ENCODE measurements around the gene CEACAM19. TPM values are rescaled to one million over a fixed set of nuclear protein-coding genes. Genes with fewer than 3 reads are reported as not detected.
"Not testable (repeated sequence)": the region's sequence is repeated elsewhere in the genome, so short reads cannot be mapped to it uniquely, and the experiment has no call there.

The CEACAM19 gene
- total RNA-seq, 1 experiment from 2014 or later = 13.2 TPM

DNA sequence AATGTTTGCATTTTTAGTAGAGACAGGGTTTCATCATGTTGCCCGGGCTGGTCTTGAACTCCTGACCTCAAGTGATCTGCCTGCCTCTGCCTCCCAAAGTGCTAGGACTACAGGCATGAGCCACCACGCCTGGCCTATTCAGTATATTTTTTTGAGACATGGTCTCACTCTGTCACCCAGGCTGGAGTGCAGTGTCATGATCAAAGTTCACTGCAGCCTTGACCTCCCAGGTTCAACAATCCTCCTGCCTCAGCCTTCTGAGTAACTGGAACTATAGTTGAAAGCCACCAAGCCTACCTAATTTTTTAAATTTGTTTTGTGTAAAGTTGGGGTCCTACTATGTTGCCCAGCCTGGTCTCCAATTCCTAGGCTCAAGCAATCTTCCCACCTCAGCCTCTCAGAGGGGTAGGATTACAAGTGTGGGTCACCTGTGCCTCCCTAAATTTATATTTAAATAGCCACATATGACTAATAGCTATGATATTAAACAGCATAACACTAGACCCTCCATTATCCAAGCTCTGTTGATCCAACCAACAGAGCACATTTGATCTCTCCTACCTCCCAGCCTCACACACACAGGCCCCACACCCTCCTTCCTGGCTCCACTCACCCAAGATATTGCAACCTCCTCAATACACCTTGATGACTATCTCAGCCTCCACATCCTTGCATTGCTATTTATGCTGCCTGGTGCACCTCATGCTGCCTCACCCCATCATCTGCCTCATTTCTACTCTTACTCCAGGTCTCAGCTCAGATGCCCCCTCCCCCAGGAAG is 2.1 kb upstream of the CEACAM19 start:
- no peaks in the 10 kb centered on the region for H3K27me3 Mint-ChIP-seq (ENCODE audit: insufficient read depth, unreplicated experiment)
- no peak overlapping the region for H3K27ac Mint-ChIP-seq (ENCODE audit: low read depth, unreplicated experiment)
- H3K4me3 Mint-ChIP-seq (ENCODE audit: unreplicated experiment) = no peak overlapping the region
- BruUV-seq (replicated peaks) = no TSS peak
- intact Hi-C loops (cut with micrococcal nuclease) = no loop called here
- ChIA-PET POLR2A (interaction anchor here (1.0 kb wide), 1 partner anchor 92 kb away, joined by 3 read pairs; no protein-coding TSS in a partner anchor), CTCF (interaction anchor here (0.6 to 1.0 kb wide), 2 partner anchors 19 to 83 kb away, joined by 3 read pairs; no protein-coding TSS in a partner anchor)
- peaks cover 6% of the 10 kb centered on the region for H3K36me3 Mint-ChIP-seq (ENCODE audit: insufficient read depth, unreplicated experiment)
- TF ChIP-seq, protein P1, sequence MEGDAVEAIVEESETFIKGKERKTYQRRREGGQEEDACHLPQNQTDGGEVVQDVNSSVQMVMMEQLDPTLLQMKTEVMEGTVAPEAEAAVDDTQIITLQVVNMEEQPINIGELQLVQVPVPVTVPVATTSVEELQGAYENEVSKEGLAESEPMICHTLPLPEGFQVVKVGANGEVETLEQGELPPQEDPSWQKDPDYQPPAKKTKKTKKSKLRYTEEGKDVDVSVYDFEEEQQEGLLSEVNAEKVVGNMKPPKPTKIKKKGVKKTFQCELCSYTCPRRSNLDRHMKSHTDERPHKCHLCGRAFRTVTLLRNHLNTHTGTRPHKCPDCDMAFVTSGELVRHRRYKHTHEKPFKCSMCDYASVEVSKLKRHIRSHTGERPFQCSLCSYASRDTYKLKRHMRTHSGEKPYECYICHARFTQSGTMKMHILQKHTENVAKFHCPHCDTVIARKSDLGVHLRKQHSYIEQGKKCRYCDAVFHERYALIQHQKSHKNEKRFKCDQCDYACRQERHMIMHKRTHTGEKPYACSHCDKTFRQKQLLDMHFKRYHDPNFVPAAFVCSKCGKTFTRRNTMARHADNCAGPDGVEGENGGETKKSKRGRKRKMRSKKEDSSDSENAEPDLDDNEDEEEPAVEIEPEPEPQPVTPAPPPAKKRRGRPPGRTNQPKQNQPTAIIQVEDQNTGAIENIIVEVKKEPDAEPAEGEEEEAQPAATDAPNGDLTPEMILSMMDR (IDR thresholded peaks at IDR 0.05; ENCODE audit: unreplicated experiment) = no peak
- H3K9me3 Mint-ChIP-seq (ENCODE audit: unreplicated experiment) = no peaks in the 10 kb centered on the region
- no peak for DNase-seq (ENCODE audit: unreplicated experiment)
- H3K4me1 Mint-ChIP-seq (ENCODE audit: insufficient read depth, unreplicated experiment) = no peaks in the 10 kb centered on the region

DNA sequence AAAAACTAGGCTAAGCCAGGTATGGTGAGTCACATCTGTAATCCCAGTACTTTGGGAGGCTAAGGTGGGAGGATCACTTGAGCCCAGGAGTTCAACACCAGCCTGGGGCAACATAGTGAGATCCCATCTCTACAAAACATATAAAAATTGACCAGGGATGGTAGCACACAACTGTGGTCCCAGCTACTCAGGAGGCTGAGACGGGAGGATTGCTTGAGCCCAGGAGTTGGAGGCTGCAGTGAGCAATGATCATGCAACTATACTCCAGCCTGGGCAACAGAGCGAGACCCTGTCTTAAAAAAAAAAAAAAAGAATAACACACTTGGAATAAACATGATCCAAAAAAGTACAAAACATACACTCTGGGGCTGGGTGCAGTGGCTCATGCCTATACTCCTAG is 1.3 kb upstream of the CEACAM19 start:
- POLR2A ChIA-PET; H3K27ac Mint-ChIP-seq (ENCODE audit: low read depth, unreplicated experiment); H3K9me3 Mint-ChIP-seq (ENCODE audit: unreplicated experiment); H3K27me3 Mint-ChIP-seq (ENCODE audit: insufficient read depth, unreplicated experiment); H3K36me3 Mint-ChIP-seq (ENCODE audit: insufficient read depth, unreplicated experiment); H3K4me3 Mint-ChIP-seq (ENCODE audit: unreplicated experiment); intact Hi-C loops (cut with micrococcal nuclease); BruUV-seq (replicated peaks); DNase-seq (ENCODE audit: unreplicated experiment); H3K4me1 Mint-ChIP-seq (ENCODE audit: insufficient read depth, unreplicated experiment): not testable (repeated sequence)
- CTCF ChIA-PET = interaction anchor here (1.0 kb wide), 1 partner anchor 18 kb away, joined by 3 read pairs; no protein-coding TSS in a partner anchor

DNA sequence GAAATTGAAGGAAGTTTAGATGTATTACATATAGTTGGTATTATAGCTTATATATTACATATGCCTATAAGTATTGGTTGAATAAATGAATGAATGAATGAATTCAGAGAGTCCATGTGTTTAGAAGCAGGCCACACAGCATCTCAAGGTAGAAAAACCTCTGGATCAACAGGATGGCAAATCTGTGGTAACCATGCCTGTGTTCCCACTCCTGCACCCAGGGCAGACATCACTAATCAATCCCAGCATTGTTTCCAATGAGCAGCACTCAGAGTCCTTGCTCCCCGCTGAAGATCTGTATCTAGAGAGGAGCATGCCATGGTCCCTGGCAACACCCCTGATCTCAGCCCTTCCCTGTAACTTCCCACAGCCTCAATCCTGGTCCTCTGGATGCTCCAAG is 944 bp downstream of the CEACAM19 start:
- POLR2A ChIA-PET = interaction anchor here (1.3 kb wide), 1 partner anchor 84 kb away, joined by 4 read pairs; no protein-coding TSS in a partner anchor
- CTCF ChIA-PET = no interaction called here
- peaks cover 9% of the 10 kb centered on the region for H3K36me3 Mint-ChIP-seq (ENCODE audit: insufficient read depth, unreplicated experiment)

DNA sequence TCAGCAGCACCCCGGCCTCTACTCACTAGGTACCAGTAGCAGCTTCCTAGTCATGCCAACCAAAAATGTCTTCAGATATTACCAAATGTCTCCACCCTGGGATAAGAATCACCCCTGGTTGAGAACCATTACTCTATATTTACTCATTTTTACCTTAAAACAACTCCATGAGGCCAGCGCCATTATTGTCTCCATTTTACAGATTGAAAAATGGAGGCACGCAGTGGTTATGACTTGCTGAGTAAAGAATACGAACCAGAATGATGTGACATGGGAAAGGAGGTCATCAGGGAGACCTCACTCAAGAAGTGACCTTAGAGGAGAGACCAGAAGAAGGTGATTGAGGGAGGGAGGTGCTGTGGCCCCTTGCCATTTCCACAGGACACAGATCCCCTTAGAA is 2.2 kb downstream of the CEACAM19 start:
- Mint-ChIP-seq H3K27ac (ENCODE audit: low read depth, unreplicated experiment) (no peak overlapping the region), H3K9me3 (ENCODE audit: unreplicated experiment) (no peaks in the 10 kb centered on the region), H3K27me3 (ENCODE audit: insufficient read depth, unreplicated experiment) (no peaks in the 10 kb centered on the region), H3K36me3 (ENCODE audit: insufficient read depth, unreplicated experiment) (peaks cover 9% of the 10 kb centered on the region), H3K4me1 (ENCODE audit: insufficient read depth, unreplicated experiment) (peaks cover 7% of the 10 kb centered on the region), H3K4me3 (ENCODE audit: unreplicated experiment) (no peak overlapping the region)
- TF ChIP-seq, protein P1 (IDR thresholded peaks at IDR 0.05; ENCODE audit: unreplicated experiment) = no peak
- CTCF ChIA-PET = no interaction called here
- BruUV-seq (replicated peaks) = no TSS peak
- DNase-seq (ENCODE audit: unreplicated experiment) = no peak
- POLR2A ChIA-PET = no interaction called here
- intact Hi-C loops (cut with micrococcal nuclease) = no loop called here

More for the DNA sequence above, 944 bp downstream of the CEACAM19 start:
- no peak overlapping the region for H3K27ac Mint-ChIP-seq (ENCODE audit: low read depth, unreplicated experiment)
- intact Hi-C loops (cut with micrococcal nuclease) = no loop called here
- no peaks in the 10 kb centered on the region for H3K9me3 Mint-ChIP-seq (ENCODE audit: unreplicated experiment)
- peaks cover 4% of the 10 kb centered on the region for H3K4me1 Mint-ChIP-seq (ENCODE audit: insufficient read depth, unreplicated experiment)
- no TSS peak for BruUV-seq (replicated peaks)
- DNase-seq (ENCODE audit: unreplicated experiment) = no peak
- no peak overlapping the region for H3K4me3 Mint-ChIP-seq (ENCODE audit: unreplicated experiment)
- TF ChIP-seq, protein P1 (IDR thresholded peaks at IDR 0.05; ENCODE audit: unreplicated experiment) = no peak
- no peaks in the 10 kb centered on the region for H3K27me3 Mint-ChIP-seq (ENCODE audit: insufficient read depth, unreplicated experiment)

Measured in MCF 10A (cell line).